Liver (tissue), 9 donors: Measurements from ENCODE around the gene ANKFN1. TPM values are rescaled to one million over a fixed set of nuclear protein-coding genes. Genes with fewer than 3 reads are reported as not detected.

Source experiments
- DNase-seq: peaks from one replicate; pipeline ENCODE4 v3.0.0-alpha.2; 2017; ENCODE audit warnings: low spot score
- H3K27ac ChIP-seq, 2 donors: one replicate each; pipeline ENCODE4 v1.7.0; 2013; ENCODE audit warnings: inconsistent platforms in 2 of 2, low read length in 2 of 2, control low read depth in 1 of 2, low read depth in 1 of 2, mild to moderate bottlenecking in 1 of 2
- H3K27me3 ChIP-seq, 4 donors: one replicate each; pipeline versions ENCODE4 v1.6.1 to v1.7.0; 2013; ENCODE audit warnings: low read length in 3 of 4, inconsistent platforms in 1 of 4, mild to moderate bottlenecking in 1 of 4, moderate library complexity in 1 of 4; ENCODE audit not compliant: control insufficient read depth in 4 of 4, insufficient read depth in 4 of 4
- H3K36me3 ChIP-seq, 4 donors: one replicate each; pipeline versions ENCODE4 v1.6.1 to v1.7.0; 2013; ENCODE audit warnings: low read length in 3 of 4, mild to moderate bottlenecking in 3 of 4, low read depth in 1 of 4, moderate library complexity in 1 of 4; ENCODE audit not compliant: control insufficient read depth in 4 of 4, insufficient read depth in 3 of 4
- H3K4me1 ChIP-seq, 4 donors: one replicate each; pipeline versions ENCODE4 v1.6.1 to v1.7.0; 2013; ENCODE audit warnings: low read length in 3 of 4, mild to moderate bottlenecking in 3 of 4, moderate library complexity in 1 of 4; ENCODE audit not compliant: control insufficient read depth in 4 of 4, insufficient read depth in 4 of 4
- H3K4me3 ChIP-seq, 3 donors: one replicate each; pipeline versions ENCODE4 v1.6.1 to v1.7.0; 2013; ENCODE audit warnings: low read length in 3 of 3, control low read depth in 1 of 3, low read depth in 1 of 3, mild to moderate bottlenecking in 1 of 3
- H3K9ac ChIP-seq, 2 donors: one replicate each; pipeline ENCODE4 v1.7.0; 2013; ENCODE audit warnings: low read length in 2 of 2, mild to moderate bottlenecking in 2 of 2, moderate library complexity in 2 of 2, control low read depth in 1 of 2, low read depth in 1 of 2
- H3K9me3 ChIP-seq, 4 donors: one replicate each; pipeline versions ENCODE4 v1.6.1 to v1.7.0; 2013; ENCODE audit warnings: low read length in 3 of 4; ENCODE audit not compliant: control insufficient read depth in 4 of 4
- EGR1 ChIP-seq, 2 donors: IDR thresholded peaks; 2 replicates each; pipeline ENCODE4 v1.6.1; 2016 to 2018; ENCODE audit warnings: antibody characterized with exemption in 2 of 2, low read depth in 2 of 2
- FOXA2 ChIP-seq: IDR thresholded peaks from 2 replicates; pipeline ENCODE4 v1.6.1; 2016; ENCODE audit warnings: antibody characterized with exemption
- GABPA ChIP-seq, 2 donors: IDR thresholded peaks in 1 of 2; conservative IDR thresholded peaks in 1 of 2; 2 replicates each; pipeline ENCODE4 v1.6.1; 2016; ENCODE audit warnings: antibody characterized with exemption in 2 of 2, mild to moderate bottlenecking in 1 of 2, moderate library complexity in 1 of 2
- HNF4A ChIP-seq, 2 donors: conservative IDR thresholded peaks; 2 replicates each; pipeline ENCODE4 v1.6.1; 2016; ENCODE audit warnings: antibody characterized with exemption in 2 of 2, mild to moderate bottlenecking in 2 of 2
- NR2F2 ChIP-seq: IDR thresholded peaks from 2 replicates; pipeline ENCODE4 v1.6.1; 2016; ENCODE audit warnings: antibody characterized with exemption
- RAD21 ChIP-seq, 2 donors: IDR thresholded peaks; 2 replicates each; pipeline ENCODE4 v1.6.1; 2016; ENCODE audit warnings: antibody characterized with exemption in 2 of 2, mild to moderate bottlenecking in 2 of 2
- RXRA ChIP-seq, 2 donors: IDR thresholded peaks; 2 replicates each; pipeline ENCODE4 v1.6.1; 2017 to 2018; ENCODE audit warnings: antibody characterized with exemption in 2 of 2, mild to moderate bottlenecking in 1 of 2
- SP1 ChIP-seq: IDR thresholded peaks from 2 replicates; pipeline ENCODE4 v1.6.1; 2018; ENCODE audit warnings: antibody characterized with exemption, mild to moderate bottlenecking
- WGBS: extraction: QIAGEN DNeasy Blood & Tissue Kit; methylation state at CpG from one replicate; pipeline ENCODE4 v1.1.7; 2013; 5-methylcytosine and 5-hydroxymethylcytosine counted together
- polyA plus RNA-seq, 2 donors: library from polyadenylated mRNA; stranded (reverse) in 1 of 2; unstranded in 1 of 2; fragments of 200-250 nt in 1 of 2; fragments of >200 nt in 1 of 2; fragmentation: Nextera tagmentation in 1 of 2; extraction: Ambion mirVana in 1 of 2; gene quantifications; one replicate each; pipeline versions ENCODE4 v1.2.1 to v1.2.3, GENCODE V29; 2013 to 2015
- total RNA-seq, 2 donors: library from RNA; depleted of rRNA; stranded (reverse); fragments of >200 nt; gene quantifications; one replicate each; pipeline ENCODE4 v1.2.3, GENCODE V29; 2014
- TF ChIP-seq, protein P1 (sequence below): IDR thresholded peaks from 2 replicates; pipeline ENCODE4 v1.6.1; 2016; ENCODE audit warnings: antibody characterized with exemption, mild to moderate bottlenecking
- TF ChIP-seq, protein P2 (sequence below): IDR thresholded peaks from 2 replicates; pipeline ENCODE4 v1.6.1; 2016; ENCODE audit warnings: antibody characterized with exemption
- TF ChIP-seq, protein P3 (sequence below): IDR thresholded peaks from 2 replicates; pipeline ENCODE4 v1.6.1; 2016; ENCODE audit warnings: antibody characterized with exemption
- TF ChIP-seq, protein P4 (sequence below): IDR thresholded peaks from 2 replicates; pipeline ENCODE4 v1.6.1; 2016; ENCODE audit warnings: antibody characterized with exemption
- TF ChIP-seq, protein P5 (sequence below): fragments of 150-350 bp; IDR thresholded peaks from 2 replicates; pipeline ENCODE4 v1.5.1; 2017; ENCODE audit warnings: improper control_type of control experiment, low read depth, low read length; ENCODE audit not compliant: missing input control
- donor health status: healthy.
- donor health status: healthy.
- donor health status: healthy.
- donor health status: healthy.
- donor health status: healthy.

ANKFN1 gene
- total and polyA plus RNA-seq, 4 donors: not detected

DNA sequence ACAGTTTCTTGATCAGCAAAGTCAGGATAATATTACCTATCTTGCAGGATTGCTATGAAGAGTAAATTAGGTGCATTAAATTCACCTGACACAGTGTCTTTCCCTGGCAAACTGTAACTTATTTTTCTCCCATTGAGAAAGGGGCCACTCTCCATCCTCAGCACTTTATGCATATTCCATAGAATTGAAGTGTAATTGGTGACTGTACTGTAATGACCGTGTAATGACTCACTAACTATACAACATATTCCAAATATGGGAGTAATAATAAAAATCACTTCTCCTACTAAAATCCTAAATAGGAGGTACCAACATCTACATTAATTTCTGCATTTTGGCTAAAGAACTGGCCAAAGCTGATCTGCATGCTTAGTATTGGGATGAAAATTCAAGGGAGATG is 298.4 kb downstream of the ANKFN1 start:
- no peaks in the 10 kb centered on the region for H3K4me1 ChIP-seq
- DNase-seq: no peak
- TF ChIP-seq FOXA2 (no peak), GABPA (IDR thresholded peaks at IDR 0.05 in 1 of 2, conservative IDR thresholded peaks at IDR 0.05 in 1 of 2) (no peak), NR2F2 (no peak), RXRA (IDR thresholded peaks at IDR 0.05) (no peak), SP1 (no peak), EGR1 (IDR thresholded peaks at IDR 0.05; ENCODE audit: low read depth in 2 of 2) (no peak)
- TF ChIP-seq, protein P1, sequence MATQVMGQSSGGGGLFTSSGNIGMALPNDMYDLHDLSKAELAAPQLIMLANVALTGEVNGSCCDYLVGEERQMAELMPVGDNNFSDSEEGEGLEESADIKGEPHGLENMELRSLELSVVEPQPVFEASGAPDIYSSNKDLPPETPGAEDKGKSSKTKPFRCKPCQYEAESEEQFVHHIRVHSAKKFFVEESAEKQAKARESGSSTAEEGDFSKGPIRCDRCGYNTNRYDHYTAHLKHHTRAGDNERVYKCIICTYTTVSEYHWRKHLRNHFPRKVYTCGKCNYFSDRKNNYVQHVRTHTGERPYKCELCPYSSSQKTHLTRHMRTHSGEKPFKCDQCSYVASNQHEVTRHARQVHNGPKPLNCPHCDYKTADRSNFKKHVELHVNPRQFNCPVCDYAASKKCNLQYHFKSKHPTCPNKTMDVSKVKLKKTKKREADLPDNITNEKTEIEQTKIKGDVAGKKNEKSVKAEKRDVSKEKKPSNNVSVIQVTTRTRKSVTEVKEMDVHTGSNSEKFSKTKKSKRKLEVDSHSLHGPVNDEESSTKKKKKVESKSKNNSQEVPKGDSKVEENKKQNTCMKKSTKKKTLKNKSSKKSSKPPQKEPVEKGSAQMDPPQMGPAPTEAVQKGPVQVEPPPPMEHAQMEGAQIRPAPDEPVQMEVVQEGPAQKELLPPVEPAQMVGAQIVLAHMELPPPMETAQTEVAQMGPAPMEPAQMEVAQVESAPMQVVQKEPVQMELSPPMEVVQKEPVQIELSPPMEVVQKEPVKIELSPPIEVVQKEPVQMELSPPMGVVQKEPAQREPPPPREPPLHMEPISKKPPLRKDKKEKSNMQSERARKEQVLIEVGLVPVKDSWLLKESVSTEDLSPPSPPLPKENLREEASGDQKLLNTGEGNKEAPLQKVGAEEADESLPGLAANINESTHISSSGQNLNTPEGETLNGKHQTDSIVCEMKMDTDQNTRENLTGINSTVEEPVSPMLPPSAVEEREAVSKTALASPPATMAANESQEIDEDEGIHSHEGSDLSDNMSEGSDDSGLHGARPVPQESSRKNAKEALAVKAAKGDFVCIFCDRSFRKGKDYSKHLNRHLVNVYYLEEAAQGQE: no peak
- TF ChIP-seq, protein P2, sequence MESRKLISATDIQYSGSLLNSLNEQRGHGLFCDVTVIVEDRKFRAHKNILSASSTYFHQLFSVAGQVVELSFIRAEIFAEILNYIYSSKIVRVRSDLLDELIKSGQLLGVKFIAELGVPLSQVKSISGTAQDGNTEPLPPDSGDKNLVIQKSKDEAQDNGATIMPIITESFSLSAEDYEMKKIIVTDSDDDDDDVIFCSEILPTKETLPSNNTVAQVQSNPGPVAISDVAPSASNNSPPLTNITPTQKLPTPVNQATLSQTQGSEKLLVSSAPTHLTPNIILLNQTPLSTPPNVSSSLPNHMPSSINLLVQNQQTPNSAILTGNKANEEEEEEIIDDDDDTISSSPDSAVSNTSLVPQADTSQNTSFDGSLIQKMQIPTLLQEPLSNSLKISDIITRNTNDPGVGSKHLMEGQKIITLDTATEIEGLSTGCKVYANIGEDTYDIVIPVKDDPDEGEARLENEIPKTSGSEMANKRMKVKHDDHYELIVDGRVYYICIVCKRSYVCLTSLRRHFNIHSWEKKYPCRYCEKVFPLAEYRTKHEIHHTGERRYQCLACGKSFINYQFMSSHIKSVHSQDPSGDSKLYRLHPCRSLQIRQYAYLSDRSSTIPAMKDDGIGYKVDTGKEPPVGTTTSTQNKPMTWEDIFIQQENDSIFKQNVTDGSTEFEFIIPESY: no peak
- TF ChIP-seq, protein P3, sequence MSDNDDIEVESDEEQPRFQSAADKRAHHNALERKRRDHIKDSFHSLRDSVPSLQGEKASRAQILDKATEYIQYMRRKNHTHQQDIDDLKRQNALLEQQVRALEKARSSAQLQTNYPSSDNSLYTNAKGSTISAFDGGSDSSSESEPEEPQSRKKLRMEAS: no peak
- H3K4me3 ChIP-seq: no peak overlapping the region
- no peaks in the 10 kb centered on the region for H3K9me3 ChIP-seq
- no peaks in the 10 kb centered on the region for H3K36me3 ChIP-seq
- H3K27me3 ChIP-seq: peaks cover 0 to 15% (median 2%) of the 10 kb centered on the region in 4 donors
- WGBS: 78% methylated on average over 1 of the region's 1 CpG
- no peak overlapping the region for H3K27ac ChIP-seq
- H3K9ac ChIP-seq: no peak overlapping the region

DNA sequence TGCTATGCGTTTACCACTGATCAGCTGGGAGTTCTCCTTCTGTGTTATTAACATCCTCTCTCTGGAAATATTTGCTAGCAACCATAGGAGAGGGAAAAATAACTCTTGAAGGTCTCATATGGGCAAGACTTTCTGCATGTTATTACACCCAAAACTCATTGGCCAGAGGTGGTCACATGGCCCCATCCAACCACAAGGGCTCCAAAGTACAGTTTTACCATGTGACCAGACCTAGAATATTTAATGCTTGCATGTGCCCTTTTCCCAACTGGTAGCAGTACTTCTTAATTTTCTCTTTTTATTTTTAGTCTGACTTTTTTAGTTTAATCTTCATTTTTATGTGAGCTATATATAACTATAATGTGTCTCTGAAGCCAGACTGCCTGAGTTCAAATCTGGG is 299.2 kb downstream of the ANKFN1 start:
- H3K9ac ChIP-seq: no peak overlapping the region
- H3K9me3 ChIP-seq: no peaks in the 10 kb centered on the region
- H3K36me3 ChIP-seq: no peaks in the 10 kb centered on the region
- H3K27me3 ChIP-seq: peaks cover 0 to 15% (median 2%) of the 10 kb centered on the region in 4 donors
- TF ChIP-seq NR2F2 (no peak), RXRA (IDR thresholded peaks at IDR 0.05) (no peak), RAD21 (IDR thresholded peaks at IDR 0.05) (no peak), EGR1 (IDR thresholded peaks at IDR 0.05; ENCODE audit: low read depth in 2 of 2) (no peak)
- DNase-seq: no peak
- H3K4me3 ChIP-seq: no peak overlapping the region
- WGBS: 69% methylated on average over 1 of the region's 1 CpG
- H3K4me1 ChIP-seq: no peaks in the 10 kb centered on the region
- no peak overlapping the region for H3K27ac ChIP-seq

DNA sequence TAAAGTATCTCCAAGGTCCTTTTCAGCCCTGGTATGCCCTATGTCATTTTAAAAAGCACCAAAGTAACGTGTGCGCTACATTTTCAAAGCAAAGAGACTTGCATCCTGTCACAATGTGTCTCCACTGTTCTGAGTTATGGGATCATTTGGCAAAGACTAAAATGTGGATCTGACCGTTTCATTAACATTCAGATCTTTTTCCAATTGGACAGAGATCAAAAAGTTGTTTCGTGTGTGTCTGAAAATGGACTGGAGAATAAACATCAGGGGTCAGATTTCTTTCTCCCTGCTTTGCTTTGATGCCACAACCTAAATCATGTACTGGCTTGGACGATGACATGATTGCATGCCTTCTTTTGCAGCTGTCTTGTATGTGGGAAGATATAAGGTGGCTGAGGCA is 304.2 kb downstream of the ANKFN1 start:
- Histone ChIP-seq H3K4me1 (no peaks in the 10 kb centered on the region), H3K27me3 (peaks cover 0 to 5% (median 2%) of the 10 kb centered on the region in 4 donors), H3K27ac (no peak overlapping the region), H3K9ac (no peak overlapping the region), H3K9me3 (no peaks in the 10 kb centered on the region), H3K4me3 (no peak overlapping the region), H3K36me3 (no peaks in the 10 kb centered on the region)
- WGBS: 64% methylated on average over 5 of the region's 5 CpGs
- no peak for DNase-seq
- TF ChIP-seq RAD21 (IDR thresholded peaks at IDR 0.05) (no peak), GABPA (IDR thresholded peaks at IDR 0.05 in 1 of 2, conservative IDR thresholded peaks at IDR 0.05 in 1 of 2) (no peak), HNF4A (conservative IDR thresholded peaks at IDR 0.05) (no peak), EGR1 (IDR thresholded peaks at IDR 0.05; ENCODE audit: low read depth in 2 of 2) (no peak), NR2F2 (no peak)
- TF ChIP-seq, protein P3: no peak
- TF ChIP-seq, protein P2: no peak
- TF ChIP-seq, protein P4, sequence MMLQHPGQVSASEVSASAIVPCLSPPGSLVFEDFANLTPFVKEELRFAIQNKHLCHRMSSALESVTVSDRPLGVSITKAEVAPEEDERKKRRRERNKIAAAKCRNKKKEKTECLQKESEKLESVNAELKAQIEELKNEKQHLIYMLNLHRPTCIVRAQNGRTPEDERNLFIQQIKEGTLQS: no peak
- TF ChIP-seq, protein P5, sequence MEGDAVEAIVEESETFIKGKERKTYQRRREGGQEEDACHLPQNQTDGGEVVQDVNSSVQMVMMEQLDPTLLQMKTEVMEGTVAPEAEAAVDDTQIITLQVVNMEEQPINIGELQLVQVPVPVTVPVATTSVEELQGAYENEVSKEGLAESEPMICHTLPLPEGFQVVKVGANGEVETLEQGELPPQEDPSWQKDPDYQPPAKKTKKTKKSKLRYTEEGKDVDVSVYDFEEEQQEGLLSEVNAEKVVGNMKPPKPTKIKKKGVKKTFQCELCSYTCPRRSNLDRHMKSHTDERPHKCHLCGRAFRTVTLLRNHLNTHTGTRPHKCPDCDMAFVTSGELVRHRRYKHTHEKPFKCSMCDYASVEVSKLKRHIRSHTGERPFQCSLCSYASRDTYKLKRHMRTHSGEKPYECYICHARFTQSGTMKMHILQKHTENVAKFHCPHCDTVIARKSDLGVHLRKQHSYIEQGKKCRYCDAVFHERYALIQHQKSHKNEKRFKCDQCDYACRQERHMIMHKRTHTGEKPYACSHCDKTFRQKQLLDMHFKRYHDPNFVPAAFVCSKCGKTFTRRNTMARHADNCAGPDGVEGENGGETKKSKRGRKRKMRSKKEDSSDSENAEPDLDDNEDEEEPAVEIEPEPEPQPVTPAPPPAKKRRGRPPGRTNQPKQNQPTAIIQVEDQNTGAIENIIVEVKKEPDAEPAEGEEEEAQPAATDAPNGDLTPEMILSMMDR: no peak
